ENCODE measurements around the gene MDC1. TPM values are rescaled to one million over a fixed set of nuclear protein-coding genes. Genes with fewer than 3 reads are reported as not detected.
A peak's percentile ranks its signal among the peaks of the same experiment; 100 is the strongest.

MDC1 gene
- total RNA-seq, 1 donor: 12.1 TPM

- no peak for DNase-seq (ENCODE audit: low read depth)
- no peak for TF ChIP-seq CTCF (IDR thresholded peaks at IDR 0.05; ENCODE audit: insufficient read depth, low read length)
- H3K4me3 ChIP-seq (ENCODE audit: low read depth, low read length): no peak overlapping the region
These were observed 14.1 kb downstream of the MDC1 start for GRCh38 chr6:30703011-30703410.

GRCh38 chr6:30700340-30700739, 16.7 kb downstream of the MDC1 start:
- no peak overlapping the region for H3K4me3 ChIP-seq (ENCODE audit: low read depth, low read length)
- TF ChIP-seq CTCF (IDR thresholded peaks at IDR 0.05; ENCODE audit: insufficient read depth, low read length): no peak
- DNase-seq (ENCODE audit: low read depth): no peak

- DNase-seq (ENCODE audit: low read depth): no peak
- no peak for TF ChIP-seq CTCF (IDR thresholded peaks at IDR 0.05; ENCODE audit: insufficient read depth, low read length)
These were observed 20.6 kb downstream of the MDC1 start for GRCh38 chr6:30696432-30696831.

GRCh38 chr6:30691208-30691847, 25.8 kb downstream of the MDC1 start:
- peak overlapping the region; percentile 92 for H3K4me3 ChIP-seq (ENCODE audit: low read depth, low read length)
- TF ChIP-seq CTCF (IDR thresholded peaks at IDR 0.05; ENCODE audit: insufficient read depth, low read length): no peak
- DNase-seq (ENCODE audit: low read depth): no peak

More at GRCh38 chr6:30696432-30696831, 20.6 kb downstream of the MDC1 start:
- no peak overlapping the region for H3K4me3 ChIP-seq (ENCODE audit: low read depth, low read length)

DNA sequence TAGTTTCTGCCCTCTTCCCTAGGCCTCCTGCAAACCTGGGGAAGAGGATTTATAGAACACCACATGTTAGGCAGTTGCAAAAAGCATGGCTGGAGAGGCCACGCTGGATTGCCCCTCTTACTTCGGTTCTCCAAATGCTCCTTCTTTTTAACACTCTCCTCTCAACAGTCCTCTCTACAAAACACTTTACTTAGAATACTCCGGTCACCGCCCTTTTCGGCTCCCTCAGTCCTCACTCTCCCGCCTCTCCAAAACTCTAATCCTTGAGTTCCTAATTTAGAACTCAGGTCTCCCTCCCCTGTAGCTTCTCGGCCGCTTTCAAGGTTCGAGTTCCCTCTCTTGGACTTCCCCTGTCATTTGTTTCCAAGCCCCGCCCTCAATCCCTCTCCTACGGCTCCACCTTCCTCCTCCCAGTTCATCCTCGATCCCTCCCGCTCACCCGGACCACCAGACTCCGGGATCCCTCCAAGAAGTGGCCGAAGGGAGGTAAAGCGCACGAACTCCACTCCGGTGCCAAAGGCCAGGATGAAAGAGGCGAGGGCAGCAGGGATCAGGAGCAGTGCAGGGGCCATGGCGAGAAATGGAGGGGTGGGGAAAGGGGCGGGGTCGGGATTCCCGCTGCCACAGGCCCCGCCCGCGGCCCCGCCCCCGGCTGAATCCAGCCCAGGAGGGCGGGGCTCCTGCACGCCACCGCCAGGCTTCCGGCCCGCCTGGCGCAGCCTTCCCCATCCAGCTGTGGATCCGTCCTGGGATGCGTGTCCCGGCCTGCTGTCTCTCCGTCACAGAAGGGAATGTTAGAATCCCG, 26.5 kb downstream of the MDC1 start, which contains the start of gene NRM:
Gene NRM, minus strand, starts transcription at position 582 of the 805 bp plus-strand sequence. Its CDS starts 10 bp downstream, at position 572.
- H3K4me3 ChIP-seq (ENCODE audit: low read depth, low read length): peak within 1 kb of the TSS; percentile 92
- peak; percentile 2 for TF ChIP-seq CTCF (IDR thresholded peaks at IDR 0.05; ENCODE audit: insufficient read depth, low read length)
- DNase-seq (ENCODE audit: low read depth): peak; percentile 85

DNA sequence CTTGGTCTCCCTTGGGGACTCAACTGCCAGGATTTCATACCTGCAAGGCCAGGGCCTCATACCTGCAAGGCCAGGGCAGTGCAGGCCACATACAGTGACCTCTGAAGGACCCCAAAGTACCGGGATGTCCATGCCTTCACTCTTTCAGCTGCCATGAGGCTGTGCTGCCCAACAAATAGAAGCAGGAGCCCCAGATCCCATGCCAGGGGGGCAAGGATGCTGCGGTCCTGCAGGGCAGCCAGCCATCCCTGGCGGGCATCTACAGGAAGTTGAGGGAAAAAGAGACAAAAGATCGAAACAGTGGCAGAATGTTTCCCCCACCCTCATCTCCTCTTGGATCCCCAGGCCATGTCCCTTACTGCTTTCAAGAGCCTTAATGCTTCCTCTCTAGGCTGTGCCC, 27.1 kb downstream of the MDC1 start:
- peak overlapping the region; percentile 92 for H3K4me3 ChIP-seq (ENCODE audit: low read depth, low read length)
- DNase-seq (ENCODE audit: low read depth): no peak
- TF ChIP-seq CTCF (IDR thresholded peaks at IDR 0.05; ENCODE audit: insufficient read depth, low read length): no peak
